ENCODE results near the gene PCDHGB4.

The PCDHGB4 gene

DNA sequence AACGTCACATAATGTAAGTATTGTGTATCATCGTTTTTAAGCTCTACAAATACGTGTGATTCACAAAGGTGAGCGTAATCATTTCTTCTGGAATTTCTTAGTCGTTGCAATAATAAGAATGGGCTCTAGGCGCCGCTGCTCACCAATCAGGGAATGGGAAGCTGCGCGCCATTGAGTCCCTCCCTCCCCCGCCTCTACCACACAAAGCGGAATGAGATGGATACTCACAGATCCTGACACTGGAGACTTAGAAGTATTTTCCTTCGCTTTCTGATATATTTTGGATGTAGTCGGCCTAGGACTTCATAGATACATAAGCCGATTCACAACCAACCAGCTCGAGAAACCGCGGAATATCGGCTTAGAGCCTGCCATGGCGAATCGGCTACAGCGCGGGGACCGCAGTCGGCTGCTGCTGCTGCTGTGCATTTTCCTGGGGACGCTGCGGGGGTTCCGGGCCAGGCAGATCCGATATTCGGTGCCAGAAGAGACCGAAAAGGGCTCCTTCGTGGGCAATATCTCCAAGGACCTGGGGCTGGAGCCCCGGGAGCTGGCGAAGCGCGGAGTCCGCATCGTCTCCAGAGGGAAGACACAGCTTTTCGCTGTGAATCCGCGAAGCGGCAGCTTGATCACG is 33.5 kb downstream of the PCDHGB4 start, which contains the start of gene PCDHGA11 (continued):
- TF ChIP-seq SP7 (tag by site-specific recombination; IDR thresholded peaks at IDR 0.05): 0 out of 2 replicates have a peak, but pooled peaks have one; percentile 28
- no peak for TF ChIP-seq ZBTB21 (tag by site-specific recombination; IDR thresholded peaks at IDR 0.05)
- TF ChIP-seq, protein P1, sequence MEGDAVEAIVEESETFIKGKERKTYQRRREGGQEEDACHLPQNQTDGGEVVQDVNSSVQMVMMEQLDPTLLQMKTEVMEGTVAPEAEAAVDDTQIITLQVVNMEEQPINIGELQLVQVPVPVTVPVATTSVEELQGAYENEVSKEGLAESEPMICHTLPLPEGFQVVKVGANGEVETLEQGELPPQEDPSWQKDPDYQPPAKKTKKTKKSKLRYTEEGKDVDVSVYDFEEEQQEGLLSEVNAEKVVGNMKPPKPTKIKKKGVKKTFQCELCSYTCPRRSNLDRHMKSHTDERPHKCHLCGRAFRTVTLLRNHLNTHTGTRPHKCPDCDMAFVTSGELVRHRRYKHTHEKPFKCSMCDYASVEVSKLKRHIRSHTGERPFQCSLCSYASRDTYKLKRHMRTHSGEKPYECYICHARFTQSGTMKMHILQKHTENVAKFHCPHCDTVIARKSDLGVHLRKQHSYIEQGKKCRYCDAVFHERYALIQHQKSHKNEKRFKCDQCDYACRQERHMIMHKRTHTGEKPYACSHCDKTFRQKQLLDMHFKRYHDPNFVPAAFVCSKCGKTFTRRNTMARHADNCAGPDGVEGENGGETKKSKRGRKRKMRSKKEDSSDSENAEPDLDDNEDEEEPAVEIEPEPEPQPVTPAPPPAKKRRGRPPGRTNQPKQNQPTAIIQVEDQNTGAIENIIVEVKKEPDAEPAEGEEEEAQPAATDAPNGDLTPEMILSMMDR (tag by site-specific recombination; IDR thresholded peaks at IDR 0.05): peak; percentile 59
- peak; percentile 24 for TF ChIP-seq ZBTB26 (tag by site-specific recombination; optimal IDR thresholded peaks at IDR 0.05)
- TF ChIP-seq ZNF140 (tag by site-specific recombination; IDR thresholded peaks at IDR 0.05): peak; percentile 54; the same call in 1 of the 2 replicates
- TF ChIP-seq ZXDB (tag by site-specific recombination; IDR thresholded peaks at IDR 0.05): no peak
- no peak for TF ChIP-seq ZNF521 (tag by site-specific recombination; IDR thresholded peaks at IDR 0.05)
- TF ChIP-seq ZBTB20 (tag by site-specific recombination; IDR thresholded peaks at IDR 0.05): peak; percentile 22; the same call in 1 of the 2 replicates
- no peak for TF ChIP-seq ZNF777 (tag by site-specific recombination; IDR thresholded peaks at IDR 0.05; ENCODE audit: borderline replicate concordance)
- TF ChIP-seq ZIC2 (tag by site-specific recombination; IDR thresholded peaks at IDR 0.05): peak; percentile 30; the same call in 1 of the 2 replicates
- TF ChIP-seq YY1 (tag by site-specific recombination; IDR thresholded peaks at IDR 0.05): peak; percentile 63; the same call in 1 of the 2 replicates
- 0 out of 2 replicates have a peak, but pooled peaks have one; percentile 21 for TF ChIP-seq ZEB2 (tag by site-specific recombination; IDR thresholded peaks at IDR 0.05)
- peak; percentile 51; the same call in 1 of the 2 replicates for TF ChIP-seq GLIS2 (tag by site-specific recombination; IDR thresholded peaks at IDR 0.05)
- no peak for TF ChIP-seq REST (tag by site-specific recombination; IDR thresholded peaks at IDR 0.05)
- no peak for TF ChIP-seq ATF2 (tag by site-specific recombination; IDR thresholded peaks at IDR 0.05; ENCODE audit: low read depth)
- peak; percentile 41; the same call in 1 of the 2 replicates for TF ChIP-seq ZNF600 (tag by site-specific recombination; IDR thresholded peaks at IDR 0.05)
- TF ChIP-seq ZNF670 (tag by site-specific recombination; IDR thresholded peaks at IDR 0.05; ENCODE audit: low read depth): no peak

DNA sequence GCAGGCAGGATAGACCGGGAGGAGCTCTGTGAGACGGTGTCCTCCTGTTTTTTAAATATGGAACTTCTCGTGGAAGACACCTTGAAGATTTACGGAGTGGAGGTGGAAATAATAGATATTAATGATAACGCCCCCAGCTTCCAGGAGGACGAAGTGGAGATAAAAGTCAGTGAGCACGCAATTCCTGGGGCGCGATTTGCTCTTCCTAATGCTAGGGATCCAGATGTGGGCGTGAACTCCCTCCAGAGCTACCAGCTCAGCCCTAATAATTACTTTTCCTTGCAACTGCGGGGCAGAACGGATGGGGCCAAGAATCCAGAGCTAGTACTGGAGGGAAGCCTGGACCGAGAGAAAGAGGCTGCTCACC is 34.0 kb downstream of the PCDHGB4 start:
- TF ChIP-seq ATF2 (tag by site-specific recombination; IDR thresholded peaks at IDR 0.05; ENCODE audit: low read depth) (no peak), KLF9 (tag by site-specific recombination; IDR thresholded peaks at IDR 0.05; ENCODE audit: low read depth) (peak; percentile 41; the same call in 1 of the 2 replicates), ZNF664 (tag by site-specific recombination; IDR thresholded peaks at IDR 0.05) (no peak)
- Histone ChIP-seq H3K36me3 (ENCODE audit: control insufficient read depth in 2 of 2, insufficient read depth in 1 of 2, low read length in 2 of 2) (no peaks in the 10 kb centered on the region), H3K4me1 (ENCODE audit: control insufficient read depth, insufficient read depth, low read length) (no peaks in the 10 kb centered on the region), H3K9me3 (ENCODE audit: control insufficient read depth, insufficient read depth, low read depth, low read length) (no peaks in the 10 kb centered on the region; the same call in 1 of the 2 replicates), H3K27ac (ENCODE audit: extremely low read depth, low read depth, low read length) (no peak overlapping the region), H3K4me3 (ENCODE audit: low read depth, low read length) (peak overlapping the region; percentile 67)
- POLR2A ChIA-PET: interaction anchor here (0.9 to 1.5 kb wide), 3 partner anchors 100 to 103 kb away, joined by 3 to 6 read pairs (median 4); partner anchors contain the start of gene TAF7
- CTCF ChIA-PET: interaction anchor here (0.6 to 7.0 kb wide), 55 partner anchors 8 to 222 kb away, joined by 3 to 160 read pairs (median 5); partner anchors contain the start of genes DIAPH1, PCDHB11, PCDHB14 and PCDHB15
